H1 (cell line): ENCODE measurements around the gene DISC1. TPM values are rescaled to one million over a fixed set of nuclear protein-coding genes. Genes with fewer than 3 reads are reported as not detected.

ENCODE experiments used
- JUN ChIP-seq: IDR thresholded peaks from 2 replicates; pipeline ENCODE4 v1.6.1; 2011; ENCODE audit warnings: low read depth, mild to moderate bottlenecking, improper control_type of control experiment, low read length
- PHF8 ChIP-seq: fragments of 200-600 bp; sonication (generic); conservative IDR thresholded peaks from 2 replicates; pipeline ENCODE4 v1.7.1; 2012; ENCODE audit warnings: low read depth, mild to moderate bottlenecking, inconsistent platforms, low read length, moderate library complexity
- TAF1 ChIP-seq: IDR thresholded peaks from 2 replicates; pipeline ENCODE4 v1.6.1; 2011; ENCODE audit warnings: mild to moderate bottlenecking, low read depth, low read length
- polyA plus RNA-seq, 7 experiments: library from polyadenylated mRNA; depleted of rRNA in 3 of 7; stranded (reverse) in 5 of 7; unstranded in 2 of 7; fragments of >200 nt in 5 of 7; fragments of 200-250 nt in 2 of 7; gene quantifications; 1 replicate in 5 of 7; 2 replicates in 1 of 7; 4 replicates in 1 of 7; pipeline versions ENCODE4 v1.2.1 to v1.2.3, GENCODE V29; 2011 to 2013; ENCODE audit warnings: missing spikeins in 2 of 7, mixed read lengths in 2 of 7
- total RNA-seq: library from RNA; stranded (reverse); fragmentation: NEBNext Ultra II Directional; extraction: Animal tissue kit (Norgen Biotek cat#: 25700); gene quantifications from 2 replicates; pipeline ENCODE4 v1.2.1, GENCODE V29; 2021

Gene DISC1
- total and polyA plus RNA-seq, 2 of the 8 experiments (the other 6 are each of a cell fraction or from before 2014, with no cell fraction given), result 1.1 to 3.5 TPM

GRCh38 chr1:231885209-231885854, 258.7 kb downstream of the DISC1 start (continued):
- TF ChIP-seq JUN (no peak), TAF1 (no peak), PHF8 (no peak)
